HEK293 (cell line): ENCODE data around the gene RPS24.

Experiments
- BCL6B ChIP-seq: fragments of 450-650 bp; formaldehyde crosslinking; IDR thresholded peaks from 2 replicates; pipeline ENCODE4 v1.5.1; 2017; ENCODE audit warnings: missing biosample characterization, missing genetic modification characterization
- FEZF1 ChIP-seq: fragments of 450-650 bp; formaldehyde crosslinking; IDR thresholded peaks from 2 replicates; pipeline ENCODE4 v1.5.1; 2016; ENCODE audit warnings: missing biosample characterization, missing genetic modification characterization
- GLIS2 ChIP-seq: fragments of 450-650 bp; formaldehyde crosslinking; IDR thresholded peaks from 2 replicates; pipeline ENCODE4 v1.5.1; 2016; ENCODE audit warnings: missing biosample characterization, missing genetic modification characterization
- KLF9 ChIP-seq: fragments of 450-650 bp; formaldehyde crosslinking; IDR thresholded peaks from 2 replicates; pipeline ENCODE4 v1.5.1; 2016; ENCODE audit warnings: missing biosample characterization, missing genetic modification characterization, low read depth
- MZF1 ChIP-seq: fragments of 450-650 bp; formaldehyde crosslinking; IDR thresholded peaks from 2 replicates; pipeline ENCODE4 v1.5.1; 2017; ENCODE audit warnings: missing biosample characterization, missing genetic modification characterization, borderline replicate concordance
- TCF7L2 ChIP-seq: IDR thresholded peaks from 2 replicates; pipeline ENCODE4 v1.6.1; 2011; ENCODE audit warnings: low read depth, mild to moderate bottlenecking, inconsistent platforms, low read length, moderate library complexity, borderline replicate concordance
- TRIM28 ChIP-seq: IDR thresholded peaks from 2 replicates; pipeline ENCODE4 v1.6.1; 2011; ENCODE audit warnings: low read length, control low read depth, borderline replicate concordance
- TSHZ1 ChIP-seq: fragments of 450-650 bp; formaldehyde crosslinking; IDR thresholded peaks from 2 replicates; pipeline ENCODE4 v1.5.1; 2016; ENCODE audit warnings: missing biosample characterization, missing genetic modification characterization, borderline replicate concordance
- ZBTB10 ChIP-seq: fragments of 450-650 bp; formaldehyde crosslinking; IDR thresholded peaks from 2 replicates; pipeline ENCODE4 v1.5.1; 2016; ENCODE audit warnings: missing biosample characterization, missing genetic modification characterization
- ZBTB7A ChIP-seq: fragments of 450-650 bp; formaldehyde crosslinking; IDR thresholded peaks from 2 replicates; pipeline ENCODE4 v1.5.1; 2016; ENCODE audit warnings: low read depth, missing biosample characterization, missing genetic modification characterization
- ZNF2 ChIP-seq: fragments of 450-650 bp; formaldehyde crosslinking; IDR thresholded peaks from 2 replicates; pipeline ENCODE4 v1.5.1; 2016; ENCODE audit warnings: missing biosample characterization, missing genetic modification characterization
- ZNF292 ChIP-seq: fragments of 450-650 bp; formaldehyde crosslinking; IDR thresholded peaks from 2 replicates; pipeline ENCODE4 v1.5.1; 2016; ENCODE audit warnings: low read depth, missing biosample characterization, missing genetic modification characterization, borderline replicate concordance
- ZNF404 ChIP-seq: fragments of 450-650 bp; formaldehyde crosslinking; IDR thresholded peaks from 2 replicates; pipeline ENCODE4 v1.5.1; 2017; ENCODE audit warnings: missing biosample characterization, missing genetic modification characterization
- ZNF501 ChIP-seq: fragments of 450-650 bp; formaldehyde crosslinking; IDR thresholded peaks from 2 replicates; pipeline ENCODE4 v1.5.1; 2016; ENCODE audit warnings: missing biosample characterization, missing genetic modification characterization
- ZNF560 ChIP-seq: fragments of 450-650 bp; formaldehyde crosslinking; IDR thresholded peaks from 2 replicates; pipeline ENCODE4 v1.5.1; 2017; ENCODE audit warnings: missing biosample characterization, missing genetic modification characterization, borderline replicate concordance
- ZNF600 ChIP-seq: fragments of 450-650 bp; formaldehyde crosslinking; IDR thresholded peaks from 2 replicates; pipeline ENCODE4 v1.5.1; 2016; ENCODE audit warnings: missing biosample characterization, missing genetic modification characterization
- ZNF621 ChIP-seq: fragments of 450-650 bp; formaldehyde crosslinking; IDR thresholded peaks from 2 replicates; pipeline ENCODE4 v1.5.1; 2017; ENCODE audit warnings: missing biosample characterization, missing genetic modification characterization
- ZNF626 ChIP-seq: fragments of 450-650 bp; sonication (Bioruptor Pico); formaldehyde crosslinking; IDR thresholded peaks from 2 replicates; pipeline ENCODE4 v1.5.1; 2018; ENCODE audit warnings: missing biosample characterization, missing genetic modification characterization, inconsistent platforms
- ZNF654 ChIP-seq: fragments of 450-650 bp; formaldehyde crosslinking; IDR thresholded peaks from 2 replicates; pipeline ENCODE4 v1.5.1; 2016; ENCODE audit warnings: low read depth, missing biosample characterization, missing genetic modification characterization
- ZNF658 ChIP-seq: fragments of 450-650 bp; formaldehyde crosslinking; IDR thresholded peaks from 2 replicates; pipeline ENCODE4; 2016; ENCODE audit warnings: missing biosample characterization, missing genetic modification characterization
- ZNF664 ChIP-seq: fragments of 450-650 bp; formaldehyde crosslinking; IDR thresholded peaks from 2 replicates; pipeline ENCODE4 v1.5.1; 2016; ENCODE audit warnings: missing biosample characterization, missing genetic modification characterization
- ZSCAN23 ChIP-seq: fragments of 450-650 bp; formaldehyde crosslinking; IDR thresholded peaks from 2 replicates; pipeline ENCODE4 v1.5.1; 2016; ENCODE audit warnings: missing biosample characterization, missing genetic modification characterization
- TF ChIP-seq, protein P1 (sequence below): fragments of 450-650 bp; formaldehyde crosslinking; IDR thresholded peaks from 2 replicates; pipeline ENCODE4 v1.5.1; 2016; ENCODE audit warnings: missing biosample characterization, missing genetic modification characterization
- TF ChIP-seq, protein P2 (sequence below): fragments of 450-650 bp; formaldehyde crosslinking; IDR thresholded peaks from 2 replicates; pipeline ENCODE4 v1.5.0; 2017; ENCODE audit warnings: missing biosample characterization, missing genetic modification characterization, borderline replicate concordance
- TF ChIP-seq, protein P3 (sequence below): fragments of 450-650 bp; formaldehyde crosslinking; IDR thresholded peaks from 2 replicates; pipeline ENCODE4 v1.5.1; 2017; ENCODE audit warnings: missing biosample characterization, missing genetic modification characterization

Gene RPS24

DNA sequence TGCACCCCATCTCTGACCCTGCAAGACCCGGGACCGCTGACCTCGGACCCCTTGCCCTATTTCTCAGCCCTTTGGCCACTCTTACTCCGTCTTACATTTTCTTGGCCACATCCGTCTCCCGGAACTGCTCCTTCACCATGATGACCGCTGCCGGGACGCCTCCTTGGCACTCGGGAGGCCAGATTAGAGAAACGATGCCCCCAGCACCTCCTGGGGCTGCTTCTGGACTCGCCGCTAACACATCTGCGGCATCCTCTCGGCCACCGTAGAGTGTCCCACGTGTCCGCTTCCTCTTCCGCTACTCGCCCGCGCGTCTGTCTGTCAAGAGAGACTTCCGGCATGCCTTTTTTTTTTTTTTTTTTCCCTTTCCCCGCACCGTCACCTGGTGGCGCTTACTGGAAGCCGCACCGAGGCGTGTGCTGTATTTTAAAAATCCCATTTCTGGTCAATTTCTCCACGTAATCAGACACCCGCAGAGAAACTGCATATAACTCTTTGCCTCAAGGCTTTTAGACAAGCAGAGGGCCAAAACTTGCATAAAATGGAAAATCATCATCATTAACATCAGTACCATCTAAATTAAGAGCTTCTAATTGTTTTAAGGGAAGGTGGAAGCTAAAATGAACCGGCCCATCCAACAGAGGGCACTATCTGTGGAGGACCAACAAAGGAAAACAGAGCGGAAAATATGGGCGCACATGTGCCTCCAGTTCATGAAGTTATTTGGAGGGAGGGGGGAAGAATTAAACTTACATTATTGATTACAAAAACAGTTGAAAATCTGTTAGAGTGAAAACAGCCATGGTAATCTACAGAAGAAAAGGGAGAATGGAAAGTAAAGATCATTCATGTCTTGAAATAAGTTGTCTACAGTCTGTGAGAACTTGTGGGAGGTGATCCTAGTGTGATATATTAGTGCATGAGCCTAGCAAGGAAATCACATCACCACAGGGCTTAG is 4.1 kb upstream of the RPS24 start, which contains the start of gene POLR3A (continued):
- TF ChIP-seq ZSCAN23 (tag by site-specific recombination) (no peak), ZNF621 (no peak), ZNF560 (tag by site-specific recombination) (no peak), ZNF2 (tag by site-specific recombination) (peak; percentile 64), BCL6B (tag by site-specific recombination) (no peak), TRIM28 (0 out of 2 replicates have a peak, but pooled peaks have one; percentile 59), ZNF664 (tag by site-specific recombination) (peak; percentile 44; the same call in 1 of the 2 replicates), ZNF292 (tag by site-specific recombination) (no peak), ZNF626 (tag by site-specific recombination) (no peak; the same call in 1 of the 2 replicates), ZNF654 (tag by site-specific recombination) (peak; percentile 77), MZF1 (peak; percentile 23; the same call in 1 of the 2 replicates), ZNF501 (tag by site-specific recombination) (peak; percentile 24; the same call in 1 of the 2 replicates), ZNF404 (tag by site-specific recombination) (no peak), GLIS2 (tag by site-specific recombination) (peak; percentile 70), ZBTB7A (tag by site-specific recombination) (0 out of 2 replicates have a peak, but pooled peaks have one; percentile 22), TCF7L2 (no peak), ZBTB10 (tag by site-specific recombination) (no peak; the same call in 1 of the 2 replicates), KLF9 (tag by site-specific recombination) (no peak), ZNF658 (no peak), ZNF600 (0 out of 2 replicates have a peak, but pooled peaks have one; percentile 4), TSHZ1 (tag by site-specific recombination) (0 out of 2 replicates have a peak, but pooled peaks have one; percentile 6), FEZF1 (peak; percentile 89)
- TF ChIP-seq, protein P1, sequence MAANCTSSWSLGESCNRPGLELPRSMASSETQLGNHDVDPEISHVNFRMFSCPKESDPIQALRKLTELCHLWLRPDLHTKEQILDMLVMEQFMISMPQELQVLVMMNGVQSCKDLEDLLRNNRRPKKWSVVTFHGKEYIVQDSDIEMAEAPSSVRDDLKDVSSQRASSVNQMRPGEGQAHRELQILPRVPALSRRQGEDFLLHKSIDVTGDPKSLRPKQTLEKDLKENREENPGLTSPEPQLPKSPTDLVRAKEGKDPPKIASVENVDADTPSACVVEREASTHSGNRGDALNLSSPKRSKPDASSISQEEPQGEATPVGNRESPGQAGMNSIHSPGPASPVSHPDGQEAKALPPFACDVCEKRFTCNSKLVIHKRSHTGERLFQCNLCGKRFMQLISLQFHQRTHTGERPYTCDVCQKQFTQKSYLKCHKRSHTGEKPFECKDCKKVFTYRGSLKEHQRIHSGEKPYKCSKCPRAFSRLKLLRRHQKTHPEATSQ (tag by site-specific recombination): no peak
- TF ChIP-seq, protein P2, sequence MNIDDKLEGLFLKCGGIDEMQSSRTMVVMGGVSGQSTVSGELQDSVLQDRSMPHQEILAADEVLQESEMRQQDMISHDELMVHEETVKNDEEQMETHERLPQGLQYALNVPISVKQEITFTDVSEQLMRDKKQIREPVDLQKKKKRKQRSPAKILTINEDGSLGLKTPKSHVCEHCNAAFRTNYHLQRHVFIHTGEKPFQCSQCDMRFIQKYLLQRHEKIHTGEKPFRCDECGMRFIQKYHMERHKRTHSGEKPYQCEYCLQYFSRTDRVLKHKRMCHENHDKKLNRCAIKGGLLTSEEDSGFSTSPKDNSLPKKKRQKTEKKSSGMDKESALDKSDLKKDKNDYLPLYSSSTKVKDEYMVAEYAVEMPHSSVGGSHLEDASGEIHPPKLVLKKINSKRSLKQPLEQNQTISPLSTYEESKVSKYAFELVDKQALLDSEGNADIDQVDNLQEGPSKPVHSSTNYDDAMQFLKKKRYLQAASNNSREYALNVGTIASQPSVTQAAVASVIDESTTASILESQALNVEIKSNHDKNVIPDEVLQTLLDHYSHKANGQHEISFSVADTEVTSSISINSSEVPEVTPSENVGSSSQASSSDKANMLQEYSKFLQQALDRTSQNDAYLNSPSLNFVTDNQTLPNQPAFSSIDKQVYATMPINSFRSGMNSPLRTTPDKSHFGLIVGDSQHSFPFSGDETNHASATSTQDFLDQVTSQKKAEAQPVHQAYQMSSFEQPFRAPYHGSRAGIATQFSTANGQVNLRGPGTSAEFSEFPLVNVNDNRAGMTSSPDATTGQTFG (tag by site-specific recombination): no peak
- TF ChIP-seq, protein P3, sequence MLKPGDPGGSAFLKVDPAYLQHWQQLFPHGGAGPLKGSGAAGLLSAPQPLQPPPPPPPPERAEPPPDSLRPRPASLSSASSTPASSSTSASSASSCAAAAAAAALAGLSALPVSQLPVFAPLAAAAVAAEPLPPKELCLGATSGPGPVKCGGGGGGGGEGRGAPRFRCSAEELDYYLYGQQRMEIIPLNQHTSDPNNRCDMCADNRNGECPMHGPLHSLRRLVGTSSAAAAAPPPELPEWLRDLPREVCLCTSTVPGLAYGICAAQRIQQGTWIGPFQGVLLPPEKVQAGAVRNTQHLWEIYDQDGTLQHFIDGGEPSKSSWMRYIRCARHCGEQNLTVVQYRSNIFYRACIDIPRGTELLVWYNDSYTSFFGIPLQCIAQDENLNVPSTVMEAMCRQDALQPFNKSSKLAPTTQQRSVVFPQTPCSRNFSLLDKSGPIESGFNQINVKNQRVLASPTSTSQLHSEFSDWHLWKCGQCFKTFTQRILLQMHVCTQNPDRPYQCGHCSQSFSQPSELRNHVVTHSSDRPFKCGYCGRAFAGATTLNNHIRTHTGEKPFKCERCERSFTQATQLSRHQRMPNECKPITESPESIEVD (tag by site-specific recombination): 0 out of 2 replicates have a peak, but pooled peaks have one; percentile 43
